Endothelial cell of umbilical vein (primary cell): ENCODE data around the gene TTC36. TPM values are rescaled to one million over a fixed set of nuclear protein-coding genes. Genes with fewer than 3 reads are reported as not detected.
A peak's percentile ranks its signal among the peaks of the same experiment; 100 is the strongest.

ENCODE experiments used
- BruUV-seq: library from RNA; stranded (reverse); fragments of 400-500 nt; replicated peaks from 2 replicates; lab custom pipeline; 2021; lab: Mats Ljungman, UMichigan
- CTCF ChIA-PET: fragments of 300-600, 350-600 bp; sonication (Branson Sonifier 250); formaldehyde crosslinking; loops from one replicate; lab custom pipeline; 2021; ENCODE audit warnings: antibody characterized with exemption, inconsistent platforms; lab: Charles Lee
- POLR2A ChIA-PET: fragments of 300-600, 350-600 bp; sonication (Branson Sonifier 250); formaldehyde crosslinking; loops from one replicate; lab custom pipeline; 2021; ENCODE audit warnings: antibody characterized with exemption, inconsistent platforms; lab: Charles Lee
- DNase-seq: peaks from one replicate; pipeline ENCODE4 v3.0.0-alpha.2; 2011; ENCODE audit warnings: low read depth, low spot score
- FAIRE-seq: peaks from 2 replicates; lab custom pipeline; 2011; peaks lifted over from hg19 to GRCh38; lab: Jason Lieb, UNC
- H2AFZ ChIP-seq: 2 replicates; pipeline ENCODE4 v1.6.0; 2012; ENCODE audit warnings: low read depth, low read length, control low read depth, inconsistent platforms
- H3K27ac ChIP-seq: 2 replicates; pipeline ENCODE4 v1.5.1; 2011; ENCODE audit warnings: low read depth, mild to moderate bottlenecking, control low read depth, low read length, moderate library complexity; ENCODE audit not compliant: insufficient read depth
- H3K27me3 ChIP-seq, 2 experiments: 2 replicates each; pipeline versions ENCODE4 v1.6.0 to v1.6.1; 2011; ENCODE audit warnings: low read length in 2 of 2, mixed read lengths in 1 of 2; ENCODE audit not compliant: control insufficient read depth in 2 of 2, insufficient read depth in 2 of 2
- H3K36me3 ChIP-seq, 2 experiments: 2 replicates in 1 of 2; 3 replicates in 1 of 2; pipeline ENCODE4 v1.5.1; 2011; ENCODE audit warnings: low read length in 2 of 2, mild to moderate bottlenecking in 1 of 2, moderate library complexity in 1 of 2; ENCODE audit not compliant: control insufficient read depth in 2 of 2, insufficient read depth in 2 of 2; ENCODE audit errors: extremely low read depth in 1 of 2
- H3K4me1 ChIP-seq: 3 replicates; pipeline ENCODE4 v1.5.1; 2011; ENCODE audit warnings: mild to moderate bottlenecking, low read length; ENCODE audit not compliant: control insufficient read depth, insufficient read depth; ENCODE audit errors: extremely low read depth
- H3K4me2 ChIP-seq: 2 replicates; pipeline ENCODE4 v1.6.1; 2011; ENCODE audit warnings: low read length, control low read depth, mixed read lengths; ENCODE audit not compliant: insufficient read depth
- H3K4me3 ChIP-seq, 3 experiments: fragments of 200-600 bp in 1 of 3; sonication (generic), shearing (Covaris generic) in 1 of 3; replicated peaks in 1 of 3; 2 replicates each; pipeline ENCODE4 v1.5.1; 2011 to 2016; ENCODE audit warnings: control low read depth in 3 of 3, low read length in 3 of 3, mild to moderate bottlenecking in 2 of 3, inconsistent platforms in 1 of 3, low read depth in 1 of 3, moderate library complexity in 1 of 3; ENCODE audit not compliant: insufficient read depth in 1 of 3
- H3K79me2 ChIP-seq: 2 replicates; pipeline ENCODE4 v1.6.0; 2012; ENCODE audit warnings: low read length, inconsistent platforms; ENCODE audit not compliant: control insufficient read depth, insufficient read depth
- H3K9ac ChIP-seq: replicated peaks from 2 replicates; pipeline ENCODE3; 2011; ENCODE audit warnings: low read length, control low read depth; ENCODE audit not compliant: insufficient read depth; ENCODE audit errors: extremely low read depth
- H3K9me1 ChIP-seq: replicated peaks from 3 replicates; pipeline ENCODE4 v1.6.0; 2011; ENCODE audit warnings: mild to moderate bottlenecking, low read length; ENCODE audit not compliant: control insufficient read depth, insufficient read depth; ENCODE audit errors: extremely low read depth
- H3K9me3 ChIP-seq: replicated peaks from 2 replicates; pipeline ENCODE4 v1.5.1; 2012; ENCODE audit warnings: low read length, inconsistent platforms; ENCODE audit not compliant: control insufficient read depth, insufficient read depth
- H4K20me1 ChIP-seq: replicated peaks from 2 replicates; pipeline ENCODE3; 2011; ENCODE audit warnings: mild to moderate bottlenecking, low read length; ENCODE audit not compliant: control insufficient read depth, insufficient read depth; ENCODE audit errors: extremely low read depth
- EZH2 ChIP-seq: IDR thresholded peaks from 2 replicates; pipeline ENCODE4 v1.6.1; 2012; ENCODE audit warnings: borderline replicate concordance, low read depth, mild to moderate bottlenecking, moderate library complexity, low read length, inconsistent platforms; ENCODE audit not compliant: severe bottlenecking
- FOS ChIP-seq: IDR thresholded peaks from 2 replicates; pipeline ENCODE4 v1.6.1; 2011; ENCODE audit warnings: mild to moderate bottlenecking, low read length, moderate library complexity, borderline replicate concordance; ENCODE audit not compliant: insufficient read depth
- GATA2 ChIP-seq: IDR thresholded peaks from 2 replicates; pipeline ENCODE4 v1.7.0; 2011; ENCODE audit warnings: low read depth, mild to moderate bottlenecking, moderate library complexity, mixed read lengths, low read length; ENCODE audit not compliant: insufficient read length, insufficient read depth
- JUN ChIP-seq: IDR thresholded peaks from 2 replicates; pipeline ENCODE4 v1.6.1; 2011; ENCODE audit warnings: borderline replicate concordance, low read depth; ENCODE audit not compliant: insufficient read length, insufficient read depth
- MAX ChIP-seq: IDR thresholded peaks from 2 replicates; pipeline ENCODE4 v1.6.1; 2011; ENCODE audit not compliant: insufficient read depth, insufficient read length
- MYC ChIP-seq: IDR thresholded peaks from one replicate; pipeline ENCODE4 v1.6.1; 2011; ENCODE audit warnings: mild to moderate bottlenecking, low read depth, low read length
- POLR2A ChIP-seq: IDR thresholded peaks from 2 replicates; pipeline ENCODE4 v1.6.1; 2012; ENCODE audit warnings: low read depth, mild to moderate bottlenecking, control low read depth, low read length
- POLR2AphosphoS5 ChIP-seq: IDR thresholded peaks from 2 replicates; pipeline ENCODE4 v1.6.1; 2012; ENCODE audit warnings: low read depth, mild to moderate bottlenecking, control low read depth, low read length, moderate library complexity; ENCODE audit not compliant: insufficient read depth
- dilution Hi-C: fragments of 300-500 bp; cut with MboI; formaldehyde crosslinking; loops from one replicate; pipeline ENCODE4 v1.15.0; 2019; ENCODE audit warnings: low sequenced_read_pairs; ENCODE audit not compliant: extremely low pct_ligation_motif_present
- intact Hi-C: fragments of 100-400 bp; cut with micrococcal nuclease; formaldehyde crosslinking; loops from one replicate; pipeline ENCODE4 v1.10.0; 2022
- polyA plus RNA-seq, 4 experiments: library from polyadenylated mRNA; depleted of rRNA in 3 of 4; stranded (reverse) in 3 of 4; unstranded in 1 of 4; fragments of >200 nt; gene quantifications; 2 replicates each; pipeline versions ENCODE4 v1.2.1 to v1.2.3, GENCODE V29; 2011 to 2012; ENCODE audit warnings: missing spikeins in 1 of 4
- total RNA-seq: library from RNA; stranded (reverse); gene quantifications from 2 replicates; pipeline ENCODE4 v1.2.3, GENCODE V29; 2021
- TF ChIP-seq, protein P1 (sequence below), 2 donors: IDR thresholded peaks; 1 replicate in 1 of 2; 2 replicates in 1 of 2; pipeline ENCODE4 v1.5.1; 2011; ENCODE audit warnings: low read length in 2 of 2, mild to moderate bottlenecking in 2 of 2, moderate library complexity in 2 of 2, control low read depth in 1 of 2, inconsistent platforms in 1 of 2, low read depth in 1 of 2; ENCODE audit not compliant: insufficient read depth in 1 of 2; ENCODE audit errors: extremely low read depth in 1 of 2

The TTC36 gene
- total and polyA plus RNA-seq, 2 donors (not counting 3 experiments of a cell fraction or from before 2014, with no cell fraction given): 0.60 TPM; not detected in 1

- H3K4me2 ChIP-seq: peak overlapping the region; percentile 31
- no peaks in the 10 kb centered on the region for H3K9me3 ChIP-seq
- no peaks in the 10 kb centered on the region for H3K27me3 ChIP-seq
- CTCF ChIA-PET: no interaction called here
- H3K36me3 ChIP-seq: peaks cover 0 to 2% of the 10 kb centered on the region in 2 experiments
- dilution Hi-C loops (no loop called here), intact Hi-C loops (loop anchor here (1.0 kb wide), 1 partner anchor 36 kb away; no protein-coding TSS in a partner anchor)
- H2AFZ ChIP-seq: peak overlapping the region; percentile 23
- no peaks in the 10 kb centered on the region for H4K20me1 ChIP-seq
- H3K79me2 ChIP-seq: no peaks in the 10 kb centered on the region
- H3K9ac ChIP-seq: peak overlapping the region; percentile 62
- H3K9me1 ChIP-seq: no peaks in the 10 kb centered on the region
- no TSS peak for BruUV-seq
- H3K4me1 ChIP-seq: peaks cover 10% of the 10 kb centered on the region
- H3K27ac ChIP-seq: no peak overlapping the region
- FAIRE-seq: peak; percentile 59
- TF ChIP-seq MAX (no peak), POLR2AphosphoS5 (no peak), GATA2 (no peak), JUN (no peak), MYC (no peak), EZH2 (no peak), FOS (no peak), POLR2A (no peak)
- TF ChIP-seq, protein P1, sequence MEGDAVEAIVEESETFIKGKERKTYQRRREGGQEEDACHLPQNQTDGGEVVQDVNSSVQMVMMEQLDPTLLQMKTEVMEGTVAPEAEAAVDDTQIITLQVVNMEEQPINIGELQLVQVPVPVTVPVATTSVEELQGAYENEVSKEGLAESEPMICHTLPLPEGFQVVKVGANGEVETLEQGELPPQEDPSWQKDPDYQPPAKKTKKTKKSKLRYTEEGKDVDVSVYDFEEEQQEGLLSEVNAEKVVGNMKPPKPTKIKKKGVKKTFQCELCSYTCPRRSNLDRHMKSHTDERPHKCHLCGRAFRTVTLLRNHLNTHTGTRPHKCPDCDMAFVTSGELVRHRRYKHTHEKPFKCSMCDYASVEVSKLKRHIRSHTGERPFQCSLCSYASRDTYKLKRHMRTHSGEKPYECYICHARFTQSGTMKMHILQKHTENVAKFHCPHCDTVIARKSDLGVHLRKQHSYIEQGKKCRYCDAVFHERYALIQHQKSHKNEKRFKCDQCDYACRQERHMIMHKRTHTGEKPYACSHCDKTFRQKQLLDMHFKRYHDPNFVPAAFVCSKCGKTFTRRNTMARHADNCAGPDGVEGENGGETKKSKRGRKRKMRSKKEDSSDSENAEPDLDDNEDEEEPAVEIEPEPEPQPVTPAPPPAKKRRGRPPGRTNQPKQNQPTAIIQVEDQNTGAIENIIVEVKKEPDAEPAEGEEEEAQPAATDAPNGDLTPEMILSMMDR (IDR thresholded peaks at IDR 0.05; ENCODE audit: extremely low read depth in 1 of 2, insufficient read depth in 1 of 2, low read depth in 1 of 2, low read length in 2 of 2): no peak
- peak; percentile 53 for DNase-seq
- POLR2A ChIA-PET: no interaction called here
- peak overlapping the region; percentile 19 to 78 (median 55) for H3K4me3 ChIP-seq
Observed at GRCh38 chr11:118530180-118530682, 3.0 kb downstream of the TTC36 start.
